GM18502 (cell line): ENCODE results near the gene HYAL2.

ENCODE experiments used
- ATAC-seq: cut with Tn5 transposase; IDR thresholded peaks from one replicate; pipeline ENCODE4 v1.9.1; 2021; ENCODE audit warnings: mild to moderate bottlenecking; ENCODE audit not compliant: unreplicated experiment, poor library complexity

The HYAL2 gene

GRCh38 chr3:50351323-50351697 lies 28.8 kb upstream of the HYAL2 start:
- no peak for ATAC-seq

GRCh38 chr3:50350527-50351322 lies 28.2 kb upstream of the HYAL2 start, which contains the start of the genes CYB561D2 and NPRL2:
Gene CYB561D2 (plus strand): TSS chr3:50350862. CDS start chr3:50351434, 572 bp downstream.
Gene NPRL2 (minus strand): TSS chr3:50350775. CDS start chr3:50350652, 123 bp downstream.
- peak; percentile 84 for ATAC-seq

GRCh38 chr3:50350213-50350526 lies 27.6 kb upstream of the HYAL2 start:
- ATAC-seq, result no peak

GRCh38 chr3:50347187-50347813 lies 24.8 kb upstream of the HYAL2 start:
- ATAC-seq, result no peak

GRCh38 chr3:50345586-50346234 lies 23.2 kb upstream of the HYAL2 start, which contains the start of gene ZMYND10:
Gene ZMYND10 (minus strand): TSS chr3:50345732. CDS start chr3:50345579, 153 bp downstream.
- ATAC-seq, result peak; percentile 36

GRCh38 chr3:50345008-50345407 lies 22.5 kb upstream of the HYAL2 start:
- no peak for ATAC-seq

- no peak for ATAC-seq
Measured at GRCh38 chr3:50342813-50343633, 20.5 kb upstream of the HYAL2 start.

GRCh38 chr3:50341996-50342650 lies 19.6 kb upstream of the HYAL2 start:
- ATAC-seq, result no peak

GRCh38 chr3:50341537-50341936 lies 19.0 kb upstream of the HYAL2 start:
- no peak for ATAC-seq

- ATAC-seq, result no peak
Measured at GRCh38 chr3:50340448-50341329, 18.1 kb upstream of the HYAL2 start, which contains the start of gene RASSF1. Gene RASSF1 (minus strand): TSS chr3:50340836. CDS start chr3:50340805, 31 bp downstream.

GRCh38 chr3:50340147-50340447 lies 17.6 kb upstream of the HYAL2 start:
- no peak for ATAC-seq

GRCh38 chr3:50339485-50340146 lies 17.1 kb upstream of the HYAL2 start:
- ATAC-seq, result no peak

- ATAC-seq, result no peak
Measured at GRCh38 chr3:50338965-50339364, 16.4 kb upstream of the HYAL2 start.

GRCh38 chr3:50337175-50337861 lies 14.8 kb upstream of the HYAL2 start:
- ATAC-seq, result peak; percentile 79

- ATAC-seq, result peak; percentile 33
Measured at GRCh38 chr3:50336452-50337174, 14.1 kb upstream of the HYAL2 start.

GRCh38 chr3:50334339-50335075 lies 12.0 kb upstream of the HYAL2 start:
- ATAC-seq, result no peak
